GM18861 (cell line): ENCODE measurements around the gene AP1S1.
"Not testable (repeated sequence)": the region's sequence is repeated elsewhere in the genome, so short reads cannot be mapped to it uniquely, and the experiment has no call there.

Source experiments
- ATAC-seq: cut with Tn5 transposase; IDR thresholded peaks from one replicate; pipeline ENCODE4 v1.9.1; 2021; ENCODE audit not compliant: unreplicated experiment

AP1S1 gene

GRCh38 chr7:101199522-101199921 is 45.2 kb downstream of the AP1S1 start:
- ATAC-seq: not testable (repeated sequence)

DNA sequence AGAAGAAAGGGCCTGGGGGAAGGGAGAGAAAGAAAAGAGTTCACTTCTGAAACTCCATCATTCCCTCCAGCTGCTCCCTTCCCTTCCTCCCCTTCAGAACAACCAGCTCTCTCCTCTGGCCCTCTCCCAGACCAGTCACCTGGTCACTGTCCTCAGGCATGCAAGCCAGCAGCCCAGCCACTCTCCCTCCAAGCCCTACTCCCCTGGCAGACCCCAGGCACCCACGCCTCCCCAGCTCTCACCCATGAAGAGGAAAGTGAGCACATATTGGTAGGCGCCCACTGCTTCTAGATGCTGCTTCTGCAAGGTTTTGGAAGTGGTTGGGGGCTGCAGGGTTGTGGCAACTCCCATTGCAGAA is 46.2 kb downstream of the AP1S1 start:
- no peak for ATAC-seq

DNA sequence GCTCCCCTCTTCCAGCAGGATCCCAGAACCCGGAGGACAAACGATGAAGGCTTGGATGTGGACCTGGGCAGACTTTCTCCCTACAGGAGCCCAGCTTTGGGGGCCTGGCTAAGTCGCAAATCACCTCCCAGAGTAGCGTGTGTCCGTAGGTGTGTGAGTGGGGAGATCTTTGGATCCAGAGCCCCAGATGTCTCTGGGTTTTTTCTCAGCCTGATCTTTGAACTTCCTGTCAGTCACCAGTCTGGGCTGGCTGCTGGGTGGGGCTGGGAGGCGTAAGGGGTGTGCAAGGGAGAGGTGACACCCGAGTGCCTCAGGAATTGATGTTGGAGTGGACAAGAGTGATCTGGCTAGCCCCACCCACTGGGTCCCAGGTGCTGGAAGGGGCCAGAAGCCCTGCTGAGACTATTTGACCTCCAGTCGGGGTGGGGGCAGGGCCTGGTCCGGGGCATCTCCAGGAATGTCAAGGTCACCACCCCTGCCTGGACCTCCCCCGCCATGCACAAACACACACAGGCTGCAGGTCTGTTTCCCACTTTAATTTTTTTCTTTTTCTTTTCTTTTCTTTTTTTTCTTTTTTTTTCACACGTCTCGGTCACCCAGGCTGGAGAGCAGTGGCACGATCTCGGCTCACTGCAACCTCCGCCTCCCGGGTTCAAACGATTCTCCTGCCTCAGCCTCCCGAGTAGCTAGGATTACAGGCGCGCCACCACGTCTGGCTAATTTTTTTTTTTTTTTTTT is 46.8 kb downstream of the AP1S1 start, which contains the start of gene MOGAT3:
Gene MOGAT3 (minus strand): TSS at position 175 of the 738 bp plus-strand sequence. CDS start 182 bp downstream, outside the sequence.
- ATAC-seq: no peak

DNA sequence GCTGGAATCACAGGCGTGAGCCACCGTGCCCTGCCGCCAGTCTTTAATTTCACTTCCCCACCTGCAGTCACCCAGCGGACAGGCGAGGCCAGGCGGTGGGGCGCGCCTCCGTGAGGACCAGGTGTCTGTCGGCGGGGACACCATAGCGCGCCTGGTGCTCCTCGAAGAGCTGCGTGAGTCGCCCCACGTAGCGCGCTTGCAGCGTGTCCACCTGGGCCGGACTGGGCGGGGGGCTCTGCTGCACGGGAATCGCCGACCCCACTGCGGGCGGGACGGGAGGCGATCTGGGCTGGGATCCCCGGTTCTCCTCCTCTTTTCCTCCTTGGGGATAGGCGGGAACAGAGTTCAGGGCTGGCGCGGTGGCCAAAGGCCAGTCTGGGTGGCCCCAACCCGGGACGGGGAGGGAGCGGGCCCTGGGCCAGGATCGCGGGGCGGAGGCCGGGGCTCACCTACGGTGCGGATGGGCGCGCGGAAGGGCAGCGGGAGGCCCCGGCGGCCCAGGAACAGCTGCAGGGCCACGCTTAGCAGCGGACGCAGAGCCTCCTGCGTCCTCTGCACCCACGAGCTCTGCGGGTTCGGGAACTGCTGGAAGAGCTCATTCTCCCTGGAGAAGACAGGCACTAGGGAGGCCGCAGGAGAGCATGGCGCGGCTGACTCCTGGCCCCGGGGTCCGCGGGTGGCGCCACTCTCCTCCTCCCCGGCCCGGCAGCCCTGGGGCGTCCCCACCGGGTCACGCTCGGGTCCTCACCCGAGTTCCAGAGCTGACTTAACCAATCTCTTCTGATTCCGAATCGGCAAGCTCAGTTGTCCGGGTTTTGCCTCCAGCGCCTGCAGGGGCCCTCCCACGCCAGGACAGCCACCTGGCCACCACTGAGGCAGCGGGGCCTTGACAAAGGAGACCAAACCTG is 47.7 kb downstream of the AP1S1 start:
- ATAC-seq: no peak

DNA sequence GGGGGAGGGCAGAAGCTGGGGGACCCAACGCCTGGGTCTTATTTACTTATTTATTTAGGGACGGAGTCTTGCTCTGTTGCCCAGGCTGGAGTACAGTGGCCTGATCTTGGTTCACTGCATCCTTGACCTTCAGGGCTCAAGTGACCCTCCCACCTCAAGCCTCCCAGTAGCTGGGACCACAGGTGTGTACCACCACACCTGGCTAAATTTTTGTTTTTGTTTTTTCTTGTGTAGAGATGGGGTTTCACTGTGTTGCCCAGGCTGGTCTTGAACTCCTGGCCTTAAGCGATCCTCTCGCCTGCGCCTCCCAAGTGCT is 48.3 kb downstream of the AP1S1 start:
- ATAC-seq: no peak

GRCh38 chr7:101203740-101204738 is 49.8 kb downstream of the AP1S1 start:
- not testable (repeated sequence) for ATAC-seq

GRCh38 chr7:101205901-101206664 is 51.8 kb downstream of the AP1S1 start:
- ATAC-seq: no peak

DNA sequence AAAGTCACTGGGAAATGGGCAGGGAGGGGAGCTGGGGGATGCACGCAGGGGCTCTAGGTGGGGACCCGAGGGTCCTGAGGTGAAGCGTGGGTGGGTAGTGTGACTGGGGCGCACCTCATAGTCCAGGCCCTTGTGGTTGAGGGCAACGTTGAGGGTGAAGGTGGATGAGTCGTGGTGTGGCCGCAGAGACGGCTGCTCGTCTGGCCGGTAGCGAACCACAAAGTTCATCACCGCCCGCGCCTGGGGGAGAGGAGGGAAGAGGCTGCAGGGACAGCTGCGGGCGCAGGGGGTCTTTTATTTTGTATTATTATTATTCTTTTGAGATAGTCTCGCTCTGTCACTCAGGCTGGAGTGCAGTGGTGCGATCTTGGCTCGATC is 52.4 kb downstream of the AP1S1 start:
- ATAC-seq: no peak

GRCh38 chr7:101207459-101207858 is 53.2 kb downstream of the AP1S1 start:
- ATAC-seq: no peak

DNA sequence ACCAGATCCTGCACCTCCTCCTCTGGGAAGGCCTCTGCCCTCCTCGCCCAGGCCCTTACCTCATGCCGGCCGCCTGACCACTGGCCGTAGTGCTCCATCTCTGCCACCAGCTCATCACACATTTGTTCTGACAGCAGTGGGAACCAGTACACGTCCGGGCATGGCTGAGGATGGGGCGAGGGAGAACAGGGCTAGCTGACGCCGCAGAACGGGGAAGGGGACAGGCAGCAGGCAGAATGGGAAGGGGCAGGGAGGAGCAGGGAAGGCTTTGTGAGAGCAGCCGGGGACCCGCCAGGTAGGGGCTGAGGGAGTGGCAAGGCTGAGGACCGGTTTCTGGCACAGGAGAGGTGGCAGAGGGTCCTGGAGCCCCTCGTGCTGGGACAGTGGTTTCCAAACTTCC is 54.5 kb downstream of the AP1S1 start:
- no peak for ATAC-seq

GRCh38 chr7:101210143-101210542 is 55.9 kb downstream of the AP1S1 start:
- no peak for ATAC-seq
